Esophagus (tissue), 2 donors: ENCODE results near the gene FHIT. TPM values are rescaled to one million over a fixed set of nuclear protein-coding genes. Genes with fewer than 3 reads are reported as not detected.
"Not testable (repeated sequence)": the region's sequence is repeated elsewhere in the genome, so short reads cannot be mapped to it uniquely, and the experiment has no call there.

Experiments used
- H3K27ac ChIP-seq, 2 donors: one replicate each; pipeline ENCODE4 v1.5.1; 2013; ENCODE audit warnings: low read depth in 2 of 2, mild to moderate bottlenecking in 2 of 2, inconsistent platforms in 1 of 2, low read length in 1 of 2, moderate library complexity in 1 of 2
- H3K27me3 ChIP-seq, 2 donors: one replicate each; pipeline ENCODE4 v1.6.1; 2013; ENCODE audit warnings: low read length in 2 of 2, control low read depth in 1 of 2, mild to moderate bottlenecking in 1 of 2; ENCODE audit not compliant: insufficient read depth in 2 of 2, control insufficient read depth in 1 of 2
- H3K36me3 ChIP-seq, 2 donors: one replicate each; pipeline ENCODE4 v1.6.1; 2013; ENCODE audit warnings: low read length in 1 of 2; ENCODE audit not compliant: control insufficient read depth in 2 of 2, insufficient read depth in 2 of 2
- H3K4me1 ChIP-seq, 2 donors: one replicate each; pipeline ENCODE4 v1.6.1; 2013; ENCODE audit warnings: low read length in 1 of 2; ENCODE audit not compliant: control insufficient read depth in 2 of 2, insufficient read depth in 2 of 2
- H3K4me3 ChIP-seq, 2 donors: one replicate each; pipeline ENCODE4 v1.5.1; 2013; ENCODE audit warnings: low read length in 2 of 2, mild to moderate bottlenecking in 2 of 2, low read depth in 1 of 2, moderate library complexity in 1 of 2
- H3K9me3 ChIP-seq, 2 donors: one replicate each; pipeline ENCODE4 v1.6.1; 2013; ENCODE audit warnings: mild to moderate bottlenecking in 2 of 2, low read depth in 1 of 2, low read length in 1 of 2, moderate library complexity in 1 of 2; ENCODE audit not compliant: control insufficient read depth in 2 of 2, insufficient read depth in 1 of 2
- WGBS, 2 donors: extraction: QIAGEN DNeasy Blood & Tissue Kit; methylation state at CpG; one replicate each; pipeline ENCODE4 v1.1.7; 2013; 5-methylcytosine and 5-hydroxymethylcytosine counted together
- polyA plus RNA-seq, 2 donors: library from polyadenylated mRNA; stranded (reverse); fragments of 200-250 nt; gene quantifications; one replicate each; pipeline ENCODE4 v1.2.3, GENCODE V29; 2013
- donor health status: healthy with polysubstance abuse.
- donor health status: Bipolar disorder and iron deficiency.

FHIT gene
- polyA plus RNA-seq, 2 donors: 3.4 to 5.0 TPM

- Histone ChIP-seq H3K27ac (no peak overlapping the region), H3K36me3 (no peaks in the 10 kb centered on the region), H3K9me3 (no peaks in the 10 kb centered on the region), H3K4me1 (no peaks in the 10 kb centered on the region), H3K27me3 (no peaks in the 10 kb centered on the region), H3K4me3 (no peak overlapping the region)
- 84 to 85% methylated on average over 3 of the region's 3 CpGs for WGBS, 2 donors
Measured at GRCh38 chr3:59936472-59936871, 1314.8 kb downstream of the FHIT start.

- no peaks in the 10 kb centered on the region for H3K4me1 ChIP-seq
- WGBS, 2 donors: 68 to 76% methylated on average over 1 of the region's 1 CpG
Measured at GRCh38 chr3:59935025-59935424, 1316.2 kb downstream of the FHIT start.

GRCh38 chr3:59934560-59934959 lies 1316.7 kb downstream of the FHIT start:
- H3K4me1 ChIP-seq, H3K4me3 ChIP-seq, H3K27me3 ChIP-seq, H3K27ac ChIP-seq, H3K9me3 ChIP-seq, H3K36me3 ChIP-seq: not testable (repeated sequence)
- WGBS, 2 donors: 73 to 91% methylated on average over 2 of the region's 2 CpGs

More at GRCh38 chr3:59935025-59935424, 1316.2 kb downstream of the FHIT start:
- Histone ChIP-seq H3K27ac (no peak overlapping the region), H3K36me3 (no peaks in the 10 kb centered on the region), H3K4me3 (no peak overlapping the region), H3K27me3 (no peaks in the 10 kb centered on the region), H3K9me3 (no peaks in the 10 kb centered on the region)

- H3K9me3 ChIP-seq: no peaks in the 10 kb centered on the region
- no peaks in the 10 kb centered on the region for H3K4me1 ChIP-seq
- 83 to 88% methylated on average over 2 of the region's 2 CpGs for WGBS, 2 donors
- no peak overlapping the region for H3K4me3 ChIP-seq
- no peak overlapping the region for H3K27ac ChIP-seq
- H3K27me3 ChIP-seq: no peaks in the 10 kb centered on the region
- no peaks in the 10 kb centered on the region for H3K36me3 ChIP-seq
Measured at GRCh38 chr3:59930170-59930569, 1321.1 kb downstream of the FHIT start.

- 85 to 86% methylated on average over 3 of the region's 3 CpGs for WGBS, 2 donors
- H3K9me3 ChIP-seq: no peaks in the 10 kb centered on the region
- no peak overlapping the region for H3K27ac ChIP-seq
- H3K27me3 ChIP-seq: no peaks in the 10 kb centered on the region
- no peak overlapping the region for H3K4me3 ChIP-seq
- H3K4me1 ChIP-seq: no peaks in the 10 kb centered on the region
- no peaks in the 10 kb centered on the region for H3K36me3 ChIP-seq
Measured at GRCh38 chr3:59927056-59927455, 1324.2 kb downstream of the FHIT start.

DNA sequence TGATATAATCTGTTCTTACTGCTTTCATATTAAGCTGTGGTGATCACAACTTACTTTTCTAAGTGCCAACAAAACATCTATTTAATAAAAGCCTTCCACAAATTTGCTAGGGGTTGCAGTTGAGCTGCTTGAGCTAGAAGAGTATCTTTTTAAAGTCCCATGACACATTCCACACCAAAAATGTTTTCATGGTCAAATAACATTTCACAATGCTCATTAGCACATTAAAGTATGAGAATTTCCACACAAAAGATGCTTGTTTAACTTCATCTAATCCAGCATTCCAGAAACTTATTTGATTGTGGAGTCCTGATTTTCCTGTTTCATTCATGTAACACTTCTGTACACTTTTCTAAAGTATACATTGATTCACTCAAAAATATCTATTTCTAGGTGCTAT lies 1325.3 kb downstream of the FHIT start:
- no peaks in the 10 kb centered on the region for H3K36me3 ChIP-seq
- no peak overlapping the region for H3K4me3 ChIP-seq
- H3K27me3 ChIP-seq: no peaks in the 10 kb centered on the region
- no peaks in the 10 kb centered on the region for H3K4me1 ChIP-seq
- H3K9me3 ChIP-seq: no peaks in the 10 kb centered on the region
- no peak overlapping the region for H3K27ac ChIP-seq

DNA sequence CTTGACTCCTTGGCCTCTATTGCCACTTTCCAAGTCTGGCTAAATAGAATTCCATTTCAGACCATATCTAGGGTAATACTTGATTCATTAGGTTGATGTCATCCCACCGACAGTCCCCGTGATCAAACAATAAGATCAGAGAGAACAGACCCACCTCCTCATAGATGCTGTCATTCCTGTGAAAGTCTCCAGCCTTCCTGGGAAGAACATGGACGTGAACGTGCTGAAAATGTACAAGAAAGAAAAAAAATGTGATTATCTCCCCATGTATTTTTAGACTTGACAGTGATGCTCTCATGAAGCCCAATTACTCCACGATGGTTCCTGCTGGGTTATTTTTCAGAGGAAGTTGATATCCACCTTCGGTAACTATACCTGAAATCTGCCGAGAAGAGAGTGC lies 1329.1 kb downstream of the FHIT start:
- Histone ChIP-seq H3K27ac (no peak overlapping the region), H3K9me3 (no peaks in the 10 kb centered on the region), H3K27me3 (no peaks in the 10 kb centered on the region), H3K36me3 (no peaks in the 10 kb centered on the region), H3K4me3 (no peak overlapping the region), H3K4me1 (no peaks in the 10 kb centered on the region)
- 94 to 95% methylated on average over 7 of the region's 7 CpGs for WGBS, 2 donors

DNA sequence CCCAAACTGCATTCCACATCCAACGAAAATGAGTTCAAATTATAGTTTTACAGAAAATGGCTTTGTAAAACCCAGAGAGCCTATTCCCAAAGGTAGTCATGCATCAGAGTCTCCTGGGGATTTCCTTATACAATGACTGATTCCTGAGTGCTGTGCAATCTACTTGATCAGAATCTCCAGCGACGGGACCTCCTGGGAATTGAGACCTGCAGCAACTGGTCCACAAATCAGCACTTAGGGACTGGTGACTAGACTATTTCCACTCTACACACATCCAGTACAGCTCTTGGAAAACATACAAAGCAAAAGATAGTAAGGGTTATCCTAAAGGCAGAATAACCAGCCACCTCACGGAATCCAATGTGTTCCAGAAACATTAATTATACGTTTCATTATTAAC lies 1330.4 kb downstream of the FHIT start:
- H3K36me3 ChIP-seq: no peaks in the 10 kb centered on the region
- 92% methylated on average over 5 of the region's 5 CpGs for WGBS, 2 donors

GRCh38 chr3:59919586-59919985 lies 1331.7 kb downstream of the FHIT start:
- Histone ChIP-seq H3K4me3 (no peak overlapping the region), H3K27me3 (no peaks in the 10 kb centered on the region), H3K27ac (no peak overlapping the region), H3K4me1 (no peaks in the 10 kb centered on the region), H3K36me3 (no peaks in the 10 kb centered on the region), H3K9me3 (no peaks in the 10 kb centered on the region)
- WGBS, 2 donors: 94 to 96% methylated on average over 2 of the region's 2 CpGs

More for the DNA sequence above, 1330.4 kb downstream of the FHIT start:
- H3K27ac ChIP-seq: no peak overlapping the region
- no peaks in the 10 kb centered on the region for H3K9me3 ChIP-seq
- H3K4me1 ChIP-seq: no peaks in the 10 kb centered on the region
- H3K27me3 ChIP-seq: no peaks in the 10 kb centered on the region
- no peak overlapping the region for H3K4me3 ChIP-seq

- no peaks in the 10 kb centered on the region for H3K9me3 ChIP-seq
- no peak overlapping the region for H3K4me3 ChIP-seq
- no peaks in the 10 kb centered on the region for H3K27me3 ChIP-seq
- no peaks in the 10 kb centered on the region for H3K4me1 ChIP-seq
- H3K27ac ChIP-seq: no peak overlapping the region
- 79 to 83% methylated on average over 6 of the region's 6 CpGs for WGBS, 2 donors
- H3K36me3 ChIP-seq: no peaks in the 10 kb centered on the region
Measured at GRCh38 chr3:59914251-59914650, 1337.0 kb downstream of the FHIT start.
